Fibroblast of peridontal ligament (primary cell): Measurements from ENCODE around the gene CDHR2.

Experiments used
- DNase-seq: peaks from one replicate; pipeline ENCODE4 v3.0.0-alpha.2; 2010; ENCODE audit errors: extremely low read depth

The CDHR2 gene

GRCh38 chr5:176548967-176549444, at the start of gene CDHR2:
TSS of gene CDHR2 (plus strand) at chr5:176549342. CDS start at chr5:176565353, 16,011 bp downstream.
- no peak for DNase-seq

GRCh38 chr5:176500511-176500910, 48.6 kb upstream of the CDHR2 start:
- DNase-seq: peak; percentile 73

- DNase-seq: peak; percentile 95
Measured at GRCh38 chr5:176501333-176501732, 47.8 kb upstream of the CDHR2 start.

GRCh38 chr5:176503496-176503895, 45.6 kb upstream of the CDHR2 start:
- no peak for DNase-seq

- no peak for DNase-seq
Measured at GRCh38 chr5:176507911-176508310, 41.2 kb upstream of the CDHR2 start.

DNA sequence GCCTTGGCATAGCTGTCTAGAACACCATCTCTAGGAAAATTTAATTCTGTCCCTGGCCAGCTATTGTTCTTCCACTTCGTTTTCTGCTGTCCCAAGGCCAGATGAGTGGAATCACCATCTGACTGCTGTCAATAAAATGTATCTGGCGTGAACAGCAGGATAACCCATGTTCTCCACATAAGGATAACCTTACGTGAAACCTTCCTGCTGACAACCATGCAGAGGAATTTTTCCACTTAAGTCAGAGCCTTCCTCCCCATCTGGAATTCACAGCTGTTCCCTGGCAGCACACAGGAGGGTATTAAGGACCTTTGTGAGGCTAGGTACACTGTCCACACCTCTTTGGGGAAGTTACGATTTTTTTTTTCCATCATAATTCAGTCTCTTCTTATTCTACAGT, 40.5 kb upstream of the CDHR2 start:
- no peak for DNase-seq

GRCh38 chr5:176513788-176514187, 35.4 kb upstream of the CDHR2 start:
- DNase-seq: no peak

DNA sequence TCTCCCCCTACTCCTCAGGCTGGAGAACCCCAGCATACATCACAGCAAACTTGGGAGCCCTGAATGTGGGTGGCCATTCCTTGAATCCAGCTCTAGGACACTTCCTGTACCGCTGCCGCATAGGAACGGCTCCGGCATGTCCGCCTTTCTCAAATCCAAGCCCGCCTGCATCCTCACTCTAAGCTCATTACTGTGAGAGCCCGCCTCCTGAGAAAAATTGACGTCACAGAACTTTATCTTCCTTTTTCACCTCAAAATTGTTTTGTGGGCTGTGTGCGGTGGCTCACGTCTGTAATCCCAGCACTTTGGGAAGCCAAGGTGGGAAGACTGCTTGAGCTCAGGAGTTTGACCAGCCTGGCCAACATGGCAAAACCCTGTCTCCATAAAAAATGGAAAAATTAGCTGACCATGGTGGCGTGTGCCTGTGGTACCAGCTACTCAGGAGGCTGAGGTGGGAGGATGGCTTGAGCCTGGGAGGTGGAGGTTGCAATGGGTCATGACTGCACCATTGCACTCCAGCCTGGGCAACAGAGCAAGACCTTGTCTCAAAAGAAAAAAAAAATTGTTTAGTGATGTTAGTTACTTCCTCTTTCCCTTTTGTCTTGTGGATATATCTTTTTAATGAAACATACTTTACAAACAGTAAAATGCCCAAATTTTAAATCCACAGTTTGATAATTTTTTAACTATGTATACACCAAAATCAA, 34.7 kb upstream of the CDHR2 start:
- DNase-seq: no peak

DNA sequence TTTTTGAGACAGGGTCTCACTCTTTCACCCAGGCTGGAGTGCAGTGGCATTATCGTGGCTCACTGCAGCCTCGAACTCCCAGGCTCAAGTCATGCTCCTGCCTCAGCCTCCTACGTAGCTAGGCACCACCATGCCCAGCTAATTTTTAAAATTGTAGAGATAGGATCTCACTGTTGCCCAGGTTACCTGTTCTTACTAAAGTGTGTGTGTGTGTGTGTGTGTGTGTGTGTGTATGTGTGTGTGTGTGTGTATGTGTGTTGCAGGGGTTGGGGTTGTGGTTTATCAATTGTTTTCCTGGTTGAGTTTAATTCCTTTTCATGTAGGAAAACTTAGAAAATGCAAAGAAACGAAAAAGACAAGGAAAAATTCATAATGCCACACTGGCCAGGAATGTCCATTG, 33.7 kb upstream of the CDHR2 start:
- no peak for DNase-seq

DNA sequence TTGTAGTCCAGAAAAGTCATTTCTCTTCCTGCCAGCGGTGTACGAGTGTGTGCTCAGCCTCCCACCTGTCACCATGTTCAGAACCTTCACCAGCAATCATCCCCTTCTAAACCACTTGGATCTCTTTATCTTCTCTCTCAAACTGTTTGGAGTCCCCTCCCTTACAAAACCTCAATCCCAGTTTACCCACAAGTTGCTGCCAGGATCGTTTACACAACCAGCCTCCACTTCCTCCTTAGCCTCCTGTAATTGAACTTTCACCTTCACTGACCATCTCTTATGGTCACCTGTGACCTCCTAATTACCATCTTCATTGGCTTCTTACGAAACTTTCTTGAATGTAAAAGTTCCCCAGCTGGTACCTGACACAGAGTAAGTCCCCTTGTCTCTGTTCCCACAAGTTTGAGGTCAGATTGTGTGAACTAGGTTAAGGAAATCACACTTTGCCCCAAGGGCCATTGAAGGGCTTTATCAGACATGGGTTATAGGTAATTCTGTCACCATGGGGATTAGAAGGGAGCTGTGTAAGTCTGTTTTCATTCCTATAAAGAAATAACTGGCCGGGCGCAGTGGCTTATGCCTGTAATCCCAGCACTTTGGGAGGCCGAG, 32.0 kb upstream of the CDHR2 start:
- no peak for DNase-seq

- DNase-seq: no peak
Measured at GRCh38 chr5:176519810-176520720, 29.1 kb upstream of the CDHR2 start.

DNA sequence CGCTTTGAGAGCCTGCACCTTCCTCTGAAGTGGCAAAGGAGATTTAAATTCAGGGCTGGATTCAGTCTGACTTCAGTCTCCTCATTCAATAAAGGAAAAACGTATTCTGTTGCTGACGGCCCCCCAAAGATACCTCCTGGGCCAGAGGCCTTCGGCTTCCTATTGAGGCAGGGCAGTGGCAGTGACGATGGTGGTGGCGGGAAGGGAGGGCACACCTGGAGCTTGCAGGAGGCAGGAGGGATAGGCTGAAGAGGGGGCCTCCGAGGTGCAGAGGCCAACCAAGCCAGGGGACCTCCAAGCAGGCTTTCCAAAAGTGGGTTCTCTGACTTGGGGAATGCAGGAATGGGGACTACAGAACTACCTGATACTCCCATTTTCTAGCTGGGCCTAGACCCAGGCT, 27.9 kb upstream of the CDHR2 start:
- no peak for DNase-seq

GRCh38 chr5:176521699-176522263, 27.4 kb upstream of the CDHR2 start:
- no peak for DNase-seq

DNA sequence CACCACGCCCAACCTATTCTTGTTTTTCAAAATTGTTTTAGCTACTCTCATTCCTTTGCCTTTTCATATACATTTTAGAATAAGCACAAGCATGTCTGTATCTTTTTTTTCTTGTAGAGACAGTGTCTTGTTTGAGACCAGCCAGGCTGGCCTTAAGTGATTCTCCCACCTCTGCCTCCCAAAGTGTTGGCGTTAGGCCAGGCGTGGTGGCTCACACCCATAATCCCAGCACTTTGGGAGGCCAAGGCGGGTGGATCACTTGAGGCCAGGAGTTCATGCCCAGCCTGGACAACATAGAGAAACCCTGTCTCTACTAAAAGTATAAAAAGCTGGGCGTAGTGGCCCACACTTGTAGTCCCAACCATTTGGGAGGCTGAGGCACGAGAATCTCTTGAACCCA, 25.0 kb upstream of the CDHR2 start:
- no peak for DNase-seq

DNA sequence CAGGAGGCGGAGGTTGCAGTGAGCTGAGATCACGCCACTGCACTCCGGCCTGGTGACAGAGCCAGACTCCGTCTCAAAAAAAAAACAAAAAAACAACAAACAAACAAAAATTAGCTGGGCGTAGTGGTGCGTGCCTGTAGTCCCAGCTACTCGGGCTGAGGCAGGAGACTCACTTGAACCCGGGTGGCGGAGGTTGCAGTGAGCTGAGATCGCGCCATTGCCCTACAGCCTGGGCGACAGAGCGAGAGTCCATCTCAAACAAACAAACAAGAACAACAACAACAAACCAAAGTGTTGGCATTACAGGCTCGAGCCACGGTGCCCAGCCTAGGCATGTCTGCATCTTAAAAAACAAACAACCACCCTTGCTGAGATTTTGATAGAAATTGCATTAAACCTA, 24.2 kb upstream of the CDHR2 start:
- no peak for DNase-seq

DNA sequence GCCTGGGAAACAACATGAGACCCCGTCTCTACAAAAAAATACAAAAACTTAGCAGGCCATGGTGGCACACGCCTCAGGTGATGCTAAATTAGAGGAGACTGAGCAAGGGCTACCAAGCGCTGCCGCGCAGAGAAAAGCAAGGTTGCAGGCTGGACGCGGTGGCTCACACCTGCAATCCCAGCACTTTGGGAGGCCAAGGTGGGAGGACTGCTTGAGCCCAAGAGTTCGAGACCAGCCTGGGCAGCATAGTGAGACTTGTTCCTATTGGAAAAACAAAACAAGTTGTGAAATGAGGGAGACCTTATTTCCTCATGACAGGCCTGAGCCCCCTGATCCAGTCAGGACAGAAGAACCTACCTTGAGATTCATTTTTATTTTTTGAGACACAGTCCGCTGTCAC, 23.5 kb upstream of the CDHR2 start:
- no peak for DNase-seq

- no peak for DNase-seq
Measured at GRCh38 chr5:176526462-176526861, 22.7 kb upstream of the CDHR2 start.

DNA sequence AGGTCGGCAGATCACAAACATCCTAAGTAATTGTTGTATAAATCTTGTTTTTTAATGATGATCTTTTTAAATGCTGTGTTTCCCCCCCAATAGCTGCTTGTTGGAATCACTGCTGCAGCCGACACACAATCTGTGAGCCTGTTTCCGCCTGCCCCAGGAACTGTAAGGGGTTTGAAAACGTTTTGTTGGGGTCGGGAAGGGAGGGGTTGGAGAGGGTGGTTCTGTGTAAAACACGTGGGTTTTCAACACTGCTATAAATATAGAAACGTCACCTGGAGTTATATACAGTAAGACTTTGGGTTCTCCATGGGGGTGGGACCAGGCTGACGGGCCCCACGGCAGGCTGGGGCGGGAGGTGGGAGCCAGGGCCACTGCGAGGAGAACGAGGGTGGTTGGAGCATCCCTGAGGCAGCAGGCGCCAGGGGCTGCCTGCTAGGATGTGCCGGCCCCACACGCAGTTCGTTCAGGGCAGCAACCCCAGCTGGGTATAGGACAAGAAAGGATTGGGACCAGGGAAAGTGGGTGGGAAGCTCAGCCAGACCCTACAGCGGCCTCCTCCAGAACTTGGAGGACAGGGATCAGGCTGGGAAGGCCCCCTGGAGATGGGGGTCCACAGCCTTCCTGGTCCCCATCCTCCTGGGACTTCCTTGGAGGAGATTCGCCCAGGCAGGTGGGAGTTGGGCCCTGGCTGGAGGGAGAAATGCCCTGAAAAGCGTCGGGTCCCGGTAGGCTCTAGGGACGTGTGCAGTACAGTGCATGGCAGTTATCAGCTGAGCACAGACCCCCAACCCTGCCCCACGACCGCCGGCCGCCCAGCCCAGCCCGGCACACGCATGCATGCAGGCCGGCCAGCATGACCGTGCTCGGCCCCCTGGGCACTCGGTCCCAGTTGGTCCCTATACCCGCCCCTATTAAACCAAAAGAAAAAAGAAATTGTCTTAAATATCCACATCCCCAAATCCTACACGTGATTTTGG, 21.6 kb upstream of the CDHR2 start:
- no peak for DNase-seq

GRCh38 chr5:176528301-176528700, 20.8 kb upstream of the CDHR2 start:
- no peak for DNase-seq

- DNase-seq: no peak
Measured at GRCh38 chr5:176528761-176529115, 20.4 kb upstream of the CDHR2 start.

DNA sequence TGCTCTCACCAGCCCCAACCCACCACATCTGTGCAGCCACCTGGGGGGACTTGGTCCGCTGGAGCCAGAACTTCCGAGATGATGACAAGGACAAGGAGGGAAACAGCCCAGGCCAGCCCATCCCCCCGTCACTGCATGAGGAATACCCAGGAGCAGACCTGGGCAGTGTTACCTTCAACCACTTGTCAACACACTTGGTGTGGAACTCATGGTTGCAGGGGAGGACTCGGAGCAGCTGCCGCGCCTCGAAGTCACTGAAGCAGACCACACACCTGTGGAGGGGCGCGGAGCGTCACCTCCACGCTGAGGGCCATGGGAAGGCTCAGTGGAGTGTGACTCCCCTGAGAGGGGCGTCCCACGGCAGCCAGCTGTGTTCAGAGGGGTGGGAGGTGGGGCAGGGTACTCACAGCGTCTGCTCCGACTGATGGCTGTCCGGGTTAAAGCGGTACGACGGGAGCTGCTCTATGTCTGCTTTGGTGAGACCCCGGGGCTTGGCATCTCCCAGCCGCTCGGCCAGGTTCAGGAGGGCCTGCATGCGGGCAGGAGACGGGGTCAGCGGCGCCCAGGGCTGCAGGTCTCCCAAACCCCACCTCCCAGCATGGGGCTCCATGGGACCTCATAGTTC, 19.9 kb upstream of the CDHR2 start:
- no peak for DNase-seq
